Calu3 (cell line): ENCODE measurements around the gene NBAS. TPM values are rescaled to one million over a fixed set of nuclear protein-coding genes. Genes with fewer than 3 reads are reported as not detected.

ENCODE experiments used
- BruUV-seq: library from RNA; stranded (reverse); fragments of 400-500 nt; replicated peaks from 2 replicates; lab custom pipeline; 2021; lab: Mats Ljungman, UMichigan
- CTCF ChIA-PET: fragments of 300-600 bp; sonication (Branson Sonifier 250); formaldehyde crosslinking; loops from one replicate; lab custom pipeline; 2022; ENCODE audit warnings: antibody characterized with exemption; lab: Charles Lee
- DNase-seq: peaks from one replicate; pipeline ENCODE4 v3.0.0; 2022
- H3K27ac Mint-ChIP-seq: one replicate; pipeline ENCODE4 v1.8.0; 2022; ENCODE audit warnings: mixed read lengths; ENCODE audit not compliant: unreplicated experiment
- H3K27me3 Mint-ChIP-seq: one replicate; pipeline ENCODE4 v1.8.0; 2022; ENCODE audit warnings: mixed read lengths; ENCODE audit not compliant: unreplicated experiment
- H3K36me3 Mint-ChIP-seq: one replicate; pipeline ENCODE4 v1.8.0; 2022; ENCODE audit warnings: mild to moderate bottlenecking, moderate library complexity, mixed read lengths; ENCODE audit not compliant: insufficient read depth, unreplicated experiment
- H3K4me1 Mint-ChIP-seq: one replicate; pipeline ENCODE4 v1.8.0; 2022; ENCODE audit warnings: mild to moderate bottlenecking, low read depth, mixed read lengths; ENCODE audit not compliant: unreplicated experiment
- H3K4me3 Mint-ChIP-seq: one replicate; pipeline ENCODE4 v1.8.0; 2022; ENCODE audit warnings: mild to moderate bottlenecking, low read depth, moderate library complexity, mixed read lengths; ENCODE audit not compliant: unreplicated experiment
- H3K9me3 Mint-ChIP-seq: one replicate; pipeline ENCODE4 v1.8.0; 2022; ENCODE audit warnings: low read depth, mixed read lengths; ENCODE audit not compliant: unreplicated experiment
- CTCF ChIP-seq: fragments of 200-600 bp; IDR thresholded peaks from one replicate; pipeline ENCODE4 v1.8.0; 2022; ENCODE audit warnings: antibody characterized with exemption; ENCODE audit not compliant: unreplicated experiment
- intact Hi-C: fragments of 100-400 bp; cut with micrococcal nuclease; formaldehyde crosslinking; loops from one replicate; pipeline ENCODE4 v1.10.0; 2022; ENCODE audit not compliant: unreplicated experiment
- total RNA-seq: library from RNA; stranded (reverse); gene quantifications from 2 replicates; pipeline ENCODE4 v1.2.3, GENCODE V29; 2022

The NBAS gene
- total RNA-seq, 1 experiment from 2014 or later = 30.4 TPM

GRCh38 chr2:15517793-15518192 lies 43.3 kb downstream of the NBAS start:
- Mint-ChIP-seq H3K27ac (no peak overlapping the region), H3K27me3 (no peaks in the 10 kb centered on the region), H3K9me3 (no peaks in the 10 kb centered on the region), H3K36me3 (no peaks in the 10 kb centered on the region), H3K4me3 (no peak overlapping the region), H3K4me1 (no peaks in the 10 kb centered on the region)
- CTCF ChIA-PET = no interaction called here
- no TSS peak for BruUV-seq
- no peak for DNase-seq
- intact Hi-C loops = no loop called here
- TF ChIP-seq CTCF = no peak

DNA sequence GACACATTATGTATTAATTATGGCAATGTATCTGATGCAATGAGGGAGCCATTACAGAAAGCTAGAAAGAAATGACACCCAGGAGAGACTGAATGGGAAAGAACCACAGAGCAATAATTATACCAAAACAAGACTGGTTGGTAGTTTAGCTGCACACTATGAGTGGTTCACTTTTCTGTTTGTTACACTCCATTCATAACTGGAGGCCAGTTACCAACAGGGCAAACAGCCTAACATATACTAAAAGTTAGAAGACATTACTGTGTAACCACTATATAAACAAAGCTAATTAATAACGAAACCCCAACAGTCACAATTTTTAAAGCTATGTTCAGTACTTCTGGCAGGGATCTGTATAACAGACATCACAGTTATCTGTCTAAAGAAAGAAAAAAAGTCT lies 49.4 kb downstream of the NBAS start:
- BruUV-seq = no TSS peak
- CTCF ChIA-PET = no interaction called here
- intact Hi-C loops = no loop called here
- no peaks in the 10 kb centered on the region for H3K9me3 Mint-ChIP-seq
- H3K4me3 Mint-ChIP-seq = no peak overlapping the region
- no peaks in the 10 kb centered on the region for H3K36me3 Mint-ChIP-seq
- no peak for DNase-seq
- no peak for TF ChIP-seq CTCF
- H3K27ac Mint-ChIP-seq = no peak overlapping the region
- H3K4me1 Mint-ChIP-seq = no peaks in the 10 kb centered on the region
- no peaks in the 10 kb centered on the region for H3K27me3 Mint-ChIP-seq

DNA sequence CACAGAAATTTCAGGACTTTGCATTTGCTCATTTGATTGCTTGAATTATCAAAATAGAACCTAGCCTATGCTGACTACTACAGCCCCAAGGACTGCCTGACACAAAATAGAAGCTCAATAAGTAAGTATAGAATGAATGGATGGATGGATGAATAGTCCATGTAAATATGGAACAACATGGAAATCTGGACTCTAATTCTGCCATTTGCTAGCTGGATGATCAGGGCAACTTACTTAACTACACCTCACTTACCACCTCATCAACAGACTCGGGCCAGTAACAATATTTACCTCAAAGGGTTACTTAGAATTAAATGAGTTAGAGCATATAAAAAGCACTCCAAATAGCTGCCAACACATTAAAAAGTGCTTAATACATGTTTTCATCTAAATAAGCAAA lies 50.6 kb downstream of the NBAS start:
- no TSS peak for BruUV-seq
- DNase-seq = no peak
- Mint-ChIP-seq H3K36me3 (no peaks in the 10 kb centered on the region), H3K4me1 (peaks cover 10% of the 10 kb centered on the region), H3K4me3 (no peak overlapping the region), H3K9me3 (no peaks in the 10 kb centered on the region), H3K27ac (no peak overlapping the region), H3K27me3 (no peaks in the 10 kb centered on the region)
- intact Hi-C loops = no loop called here
- no peak for TF ChIP-seq CTCF
- CTCF ChIA-PET = no interaction called here

DNA sequence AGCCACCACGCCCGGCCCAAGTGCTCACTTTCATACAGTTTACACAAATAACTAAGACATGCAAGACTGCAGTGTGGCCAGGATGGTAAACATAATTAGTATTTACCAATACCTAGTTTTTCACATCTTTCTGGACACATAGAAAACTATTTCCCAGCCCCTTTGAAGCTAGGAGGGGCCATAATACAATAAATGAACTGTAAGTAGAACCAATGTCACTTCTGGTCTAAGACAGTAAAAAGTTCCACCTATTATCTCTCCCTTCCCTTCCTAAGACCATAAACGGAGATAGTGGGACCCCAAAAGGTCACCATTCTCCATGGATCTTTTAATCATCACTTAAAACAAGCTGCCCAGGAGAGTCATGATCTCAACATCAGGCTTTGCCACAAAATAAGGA lies 51.0 kb downstream of the NBAS start:
- no TSS peak for BruUV-seq
- Mint-ChIP-seq H3K27ac (no peak overlapping the region), H3K4me1 (peaks cover 12% of the 10 kb centered on the region), H3K27me3 (no peaks in the 10 kb centered on the region), H3K9me3 (no peaks in the 10 kb centered on the region), H3K36me3 (no peaks in the 10 kb centered on the region), H3K4me3 (no peak overlapping the region)
- intact Hi-C loops = no loop called here
- no peak for DNase-seq
- TF ChIP-seq CTCF = no peak
- CTCF ChIA-PET = no interaction called here
